AG04450 (cell line): ENCODE measurements around the gene WDR93. TPM values are rescaled to one million over a fixed set of nuclear protein-coding genes. Genes with fewer than 3 reads are reported as not detected.
A peak's percentile ranks its signal among the peaks of the same experiment; 100 is the strongest.

Experiments used
- CTCF ChIA-PET: fragments of 300-600, 350-600 bp; formaldehyde crosslinking; extraction: SDS; loops from one replicate; lab custom pipeline; 2022; ENCODE audit warnings: antibody characterized with exemption, inconsistent platforms; lab: Charles Lee
- POLR2A ChIA-PET: fragments of 350-600 bp; formaldehyde crosslinking; extraction: SDS; loops from one replicate; lab custom pipeline; 2021; ENCODE audit warnings: antibody characterized with exemption, inconsistent platforms; lab: Yijun Ruan, JAX
- DNase-seq: peaks from one replicate; pipeline ENCODE4 v3.0.0-alpha.2; 2011; ENCODE audit warnings: low read depth, low spot score
- H3K27ac ChIP-seq: one replicate; pipeline ENCODE4 v1.5.1; 2012; ENCODE audit warnings: low read depth, low read length, control low read depth
- H3K27me3 ChIP-seq: one replicate; pipeline ENCODE4 v1.6.0; 2012; ENCODE audit warnings: low read length; ENCODE audit not compliant: control insufficient read depth, insufficient read depth
- H3K4me3 ChIP-seq: 2 replicates; pipeline ENCODE4 v1.5.1; 2011; ENCODE audit warnings: mild to moderate bottlenecking, low read depth, low read length, control low read depth
- H3K9me3 ChIP-seq: 2 replicates; pipeline ENCODE4 v1.5.1; 2012; ENCODE audit warnings: low read length; ENCODE audit not compliant: control insufficient read depth, insufficient read depth
- polyA plus RNA-seq: library from polyadenylated mRNA; depleted of rRNA; stranded (reverse); fragments of >200 nt; gene quantifications from 2 replicates; pipeline ENCODE4 v1.2.3, GENCODE V29; 2011
- TF ChIP-seq, protein P1 (sequence below): IDR thresholded peaks from 2 replicates; pipeline ENCODE4 v1.5.1; 2011; ENCODE audit warnings: low read depth, low read length, control low read depth, inconsistent platforms

The WDR93 gene
- polyA plus RNA-seq, 1 experiment, result 0.05 TPM

DNA sequence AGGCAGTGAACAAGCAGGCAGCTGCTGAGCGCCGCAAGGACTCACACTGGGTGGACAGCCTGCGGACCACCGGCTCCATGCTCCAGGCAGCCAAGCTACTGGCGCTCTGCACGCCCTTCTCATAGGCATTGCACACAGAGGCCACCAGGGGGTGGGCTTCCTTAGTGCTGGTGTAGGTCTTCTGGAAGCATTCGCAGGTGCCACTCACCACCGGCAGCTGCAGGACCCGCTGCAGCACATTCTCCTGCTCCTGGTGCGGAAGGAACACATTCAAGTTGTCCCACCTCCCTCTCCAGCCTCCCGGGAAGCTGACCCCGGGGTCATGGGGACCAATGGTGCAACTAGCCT lies 17.5 kb upstream of the WDR93 start:
- POLR2A ChIA-PET, result no interaction called here
- TF ChIP-seq, protein P1, sequence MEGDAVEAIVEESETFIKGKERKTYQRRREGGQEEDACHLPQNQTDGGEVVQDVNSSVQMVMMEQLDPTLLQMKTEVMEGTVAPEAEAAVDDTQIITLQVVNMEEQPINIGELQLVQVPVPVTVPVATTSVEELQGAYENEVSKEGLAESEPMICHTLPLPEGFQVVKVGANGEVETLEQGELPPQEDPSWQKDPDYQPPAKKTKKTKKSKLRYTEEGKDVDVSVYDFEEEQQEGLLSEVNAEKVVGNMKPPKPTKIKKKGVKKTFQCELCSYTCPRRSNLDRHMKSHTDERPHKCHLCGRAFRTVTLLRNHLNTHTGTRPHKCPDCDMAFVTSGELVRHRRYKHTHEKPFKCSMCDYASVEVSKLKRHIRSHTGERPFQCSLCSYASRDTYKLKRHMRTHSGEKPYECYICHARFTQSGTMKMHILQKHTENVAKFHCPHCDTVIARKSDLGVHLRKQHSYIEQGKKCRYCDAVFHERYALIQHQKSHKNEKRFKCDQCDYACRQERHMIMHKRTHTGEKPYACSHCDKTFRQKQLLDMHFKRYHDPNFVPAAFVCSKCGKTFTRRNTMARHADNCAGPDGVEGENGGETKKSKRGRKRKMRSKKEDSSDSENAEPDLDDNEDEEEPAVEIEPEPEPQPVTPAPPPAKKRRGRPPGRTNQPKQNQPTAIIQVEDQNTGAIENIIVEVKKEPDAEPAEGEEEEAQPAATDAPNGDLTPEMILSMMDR, result peak; percentile 33; the same call in 1 of the 2 replicates
- Histone ChIP-seq H3K27ac (no peak overlapping the region), H3K9me3 (no peaks in the 10 kb centered on the region; the same call in 1 of the 2 replicates), H3K4me3 (no peak overlapping the region), H3K27me3 (peaks cover 5% of the 10 kb centered on the region)
- CTCF ChIA-PET, result interaction anchor here (1.4 to 1.7 kb wide), 2 partner anchors 10 to 12 kb away, joined by 4 to 5 read pairs; no protein-coding TSS in a partner anchor
- DNase-seq, result no peak

DNA sequence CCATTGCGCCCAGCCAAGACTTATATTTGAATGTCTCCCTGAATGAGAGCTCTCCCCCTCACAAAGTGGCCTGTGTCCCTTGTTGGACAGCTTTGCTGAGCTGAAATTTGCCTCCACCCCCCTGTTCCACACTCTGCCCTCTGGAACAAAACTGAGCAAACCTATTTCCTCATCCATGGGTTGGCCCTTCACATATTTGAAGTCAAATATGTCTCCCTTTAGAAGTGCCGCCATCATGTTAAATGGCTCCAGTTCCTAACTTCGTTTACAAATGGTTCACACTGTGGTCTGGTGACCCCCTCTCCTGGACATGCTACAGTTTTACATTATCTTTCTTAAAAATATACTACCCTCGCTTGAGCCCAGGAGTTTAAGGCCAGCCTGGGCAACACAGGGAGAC lies 16.1 kb upstream of the WDR93 start:
- ChIA-PET CTCF (interaction anchor here (0.7 to 1.4 kb wide), 3 partner anchors 8 to 103 kb away, joined by 4 to 9 read pairs (median 4); no protein-coding TSS in a partner anchor), POLR2A (interaction anchor here (0.6 kb wide), 1 partner anchor 17 kb away, joined by 6 read pairs; no protein-coding TSS in a partner anchor)
- TF ChIP-seq, protein P1, result no peak
- no peak for DNase-seq
- Histone ChIP-seq H3K27me3 (peaks cover 5% of the 10 kb centered on the region), H3K4me3 (no peak overlapping the region), H3K27ac (no peak overlapping the region), H3K9me3 (no peaks in the 10 kb centered on the region; the same call in 1 of the 2 replicates)

DNA sequence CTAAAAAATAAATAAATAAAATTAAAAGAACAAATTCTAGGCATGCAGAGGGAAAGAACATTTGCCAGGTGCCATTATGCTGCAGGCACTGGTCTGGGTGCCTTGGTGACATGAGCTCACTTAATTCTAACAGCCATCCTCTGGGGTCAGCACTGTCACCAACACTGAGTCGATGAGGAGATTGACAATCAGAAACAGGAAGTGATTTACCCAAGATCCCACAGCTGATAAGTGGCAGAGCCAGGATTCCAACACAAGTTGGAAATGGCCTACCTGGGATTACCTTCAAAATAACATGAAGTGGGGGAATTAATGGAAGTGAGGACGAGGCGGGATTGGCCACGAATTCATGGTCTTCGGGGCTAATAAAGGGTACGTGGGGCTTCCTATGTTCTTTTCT lies 15.0 kb upstream of the WDR93 start:
- DNase-seq, result no peak
- TF ChIP-seq, protein P1, result no peak
- ChIA-PET POLR2A (interaction anchor here (0.6 kb wide), 1 partner anchor 574 kb away, joined by 8 read pairs; no protein-coding TSS in a partner anchor), CTCF (interaction anchor here (0.6 kb wide), 1 partner anchor 32 kb away, joined by 9 read pairs; no protein-coding TSS in a partner anchor)
- H3K9me3 ChIP-seq, result no peaks in the 10 kb centered on the region; the same call in 1 of the 2 replicates
- no peak overlapping the region for H3K27ac ChIP-seq
- no peak overlapping the region for H3K4me3 ChIP-seq
- H3K27me3 ChIP-seq, result peaks cover 5% of the 10 kb centered on the region

- H3K4me3 ChIP-seq, result no peak overlapping the region
- H3K9me3 ChIP-seq, result no peaks in the 10 kb centered on the region; the same call in 1 of the 2 replicates
- POLR2A ChIA-PET, result no interaction called here
- TF ChIP-seq, protein P1, result no peak
- H3K27me3 ChIP-seq, result peaks cover 2% of the 10 kb centered on the region
- H3K27ac ChIP-seq, result no peak overlapping the region
- DNase-seq, result no peak
- CTCF ChIA-PET, result no interaction called here
These were observed 13.2 kb upstream of the WDR93 start for GRCh38 chr15:89677381-89677780.

DNA sequence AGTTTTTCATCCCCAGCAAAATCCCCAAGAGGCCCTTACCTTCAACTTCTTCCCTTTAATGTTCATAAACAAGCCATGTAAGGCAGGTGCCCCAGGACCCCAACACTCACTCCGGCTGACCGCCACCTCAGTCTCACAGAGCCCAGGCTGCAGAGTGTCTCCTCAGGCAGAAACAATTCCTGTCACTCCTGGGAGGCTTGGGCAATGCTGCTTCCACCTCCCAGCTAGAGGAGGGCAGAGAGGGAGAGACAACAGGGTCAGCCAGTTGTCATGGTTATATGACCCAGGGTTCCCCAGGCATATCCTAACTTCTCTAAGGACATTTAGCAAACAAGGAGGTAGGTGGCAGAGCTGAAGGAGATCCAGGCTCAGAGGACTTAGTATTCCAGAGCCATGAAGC lies 11.4 kb upstream of the WDR93 start, which contains the start of gene PLIN1:
Gene PLIN1 (minus strand): TSS at position 156 of the 400 bp plus-strand sequence. CDS start 1,878 bp downstream, outside the sequence.
- H3K4me3 ChIP-seq, result no peak within 1 kb of the TSS
- TF ChIP-seq, protein P1, result no peak
- no peak for DNase-seq
- ChIA-PET CTCF (no interaction called here), POLR2A (no interaction called here)
- H3K27me3 ChIP-seq, result peaks cover 2% of the 10 kb centered on the region
- no peak within 1 kb of the TSS for H3K27ac ChIP-seq
- no peaks in the 10 kb centered on the region for H3K9me3 ChIP-seq
